T-helper 17 cell (primary cell): ENCODE data around the gene ANKRA2. TPM values are rescaled to one million over a fixed set of nuclear protein-coding genes. Genes with fewer than 3 reads are reported as not detected.

Experiments used
- ATAC-seq: fragments of 150-1000 bp; cut with Tn5 transposase; 2 replicates; pipeline ENCODE4 v1.10.0; 2021; ENCODE audit warnings: mild to moderate bottlenecking, moderate library complexity
- DNase-seq, 3 donors: peaks; one replicate each; pipeline versions ENCODE4 v3.0.0 to v3.0.0-alpha.2; 2020 to 2021
- H3K9me3 ChIP-seq: one replicate; pipeline ENCODE4 v1.7.0; 2013; ENCODE audit warnings: low read length, mild to moderate bottlenecking; ENCODE audit not compliant: control insufficient read depth, poor library complexity, severe bottlenecking
- H3K27ac Mint-ChIP-seq: one replicate; pipeline ENCODE4 v1.8.0; 2022; ENCODE audit warnings: mild to moderate bottlenecking, moderate library complexity, mixed read lengths
- H3K27me3 Mint-ChIP-seq: one replicate; pipeline ENCODE4 v1.8.0; 2022; ENCODE audit warnings: mixed read lengths
- H3K36me3 Mint-ChIP-seq: one replicate; pipeline ENCODE4 v1.8.0; 2022; ENCODE audit warnings: low read depth, mixed read lengths
- H3K4me1 Mint-ChIP-seq: one replicate; pipeline ENCODE4 v1.8.0; 2022; ENCODE audit warnings: mild to moderate bottlenecking, mixed read lengths
- H3K4me3 Mint-ChIP-seq: one replicate; pipeline ENCODE4 v1.8.0; 2022; ENCODE audit warnings: mild to moderate bottlenecking, moderate library complexity, mixed read lengths
- total RNA-seq, 4 donors: library from RNA in 2 of 4; stranded (reverse) in 2 of 4; gene quantifications; one replicate each; pipeline ENCODE4 v1.2.3 and lab custom pipeline; 2022 to 2026

ANKRA2 gene
- total RNA-seq, 2 donors from 2014 or later, result 28.1 to 34.5 TPM

- Mint-ChIP-seq H3K27ac (no peak overlapping the region), H3K4me3 (no peak overlapping the region), H3K4me1 (no peaks in the 10 kb centered on the region), H3K27me3 (peaks cover 12% of the 10 kb centered on the region), H3K36me3 (no peaks in the 10 kb centered on the region)
- DNase-seq (no peak), ATAC-seq (no peak)
- H3K9me3 ChIP-seq, result no peaks in the 10 kb centered on the region
Measured at GRCh38 chr5:73587923-73588322, 22.5 kb upstream of the ANKRA2 start.

GRCh38 chr5:73582285-73583145 lies 17.1 kb upstream of the ANKRA2 start:
- Mint-ChIP-seq H3K27me3 (no peaks in the 10 kb centered on the region), H3K4me3 (no peak overlapping the region), H3K36me3 (peaks cover 6% of the 10 kb centered on the region), H3K4me1 (no peaks in the 10 kb centered on the region), H3K27ac (no peak overlapping the region)
- ATAC-seq (no peak), DNase-seq (no peak)
- H3K9me3 ChIP-seq, result no peaks in the 10 kb centered on the region

GRCh38 chr5:73565969-73566547 lies 619 bp upstream of the ANKRA2 start:
- ATAC-seq, result no peak
- H3K36me3 Mint-ChIP-seq, result peaks cover 6% of the 10 kb centered on the region
- peak overlapping the region; percentile 99 for H3K4me3 Mint-ChIP-seq
- peaks cover 25% of the 10 kb centered on the region for H3K4me1 Mint-ChIP-seq
- H3K27me3 Mint-ChIP-seq, result no peaks in the 10 kb centered on the region
- no peaks in the 10 kb centered on the region for H3K9me3 ChIP-seq
- DNase-seq, result no peak
- peak overlapping the region; percentile 100 for H3K27ac Mint-ChIP-seq

- Mint-ChIP-seq H3K27me3 (no peaks in the 10 kb centered on the region), H3K4me3 (peak overlapping the region; percentile 99), H3K4me1 (peaks cover 27% of the 10 kb centered on the region), H3K27ac (peak overlapping the region; percentile 100), H3K36me3 (peaks cover 6% of the 10 kb centered on the region)
- no peaks in the 10 kb centered on the region for H3K9me3 ChIP-seq
- DNase-seq (no peak), ATAC-seq (no peak)
Measured at GRCh38 chr5:73564675-73565074, 764 bp downstream of the ANKRA2 start.

- H3K4me1 Mint-ChIP-seq, result peaks cover 27% of the 10 kb centered on the region
- H3K9me3 ChIP-seq, result no peaks in the 10 kb centered on the region
- DNase-seq, result no peak
- ATAC-seq, result no peak
- peak overlapping the region; percentile 100 for H3K27ac Mint-ChIP-seq
- no peaks in the 10 kb centered on the region for H3K27me3 Mint-ChIP-seq
- H3K4me3 Mint-ChIP-seq, result peak overlapping the region; percentile 99
- peaks cover 6% of the 10 kb centered on the region for H3K36me3 Mint-ChIP-seq
Measured at GRCh38 chr5:73564018-73564417, 1.4 kb downstream of the ANKRA2 start.

DNA sequence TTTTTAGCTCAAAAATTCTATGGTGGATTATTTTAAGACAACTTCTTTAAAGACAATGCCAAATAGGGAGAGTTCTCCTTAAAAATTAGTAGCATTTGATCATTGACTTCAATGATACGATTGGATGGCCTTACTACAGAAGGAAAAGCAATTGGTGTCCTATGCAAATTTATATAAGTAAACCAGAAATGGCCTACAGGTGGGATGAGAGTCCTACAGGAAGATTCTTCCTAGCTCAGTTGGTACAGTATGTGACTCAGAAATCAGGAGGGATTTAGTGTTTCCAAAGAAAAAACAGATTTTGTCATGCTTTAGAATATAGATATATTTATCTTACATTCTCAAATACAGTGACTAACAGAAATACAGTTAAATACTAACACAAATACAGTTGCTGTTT lies 6.5 kb downstream of the ANKRA2 start:
- no peak overlapping the region for H3K4me3 Mint-ChIP-seq
- H3K27me3 Mint-ChIP-seq, result no peaks in the 10 kb centered on the region
- H3K27ac Mint-ChIP-seq, result no peak overlapping the region
- no peak for DNase-seq
- no peak for ATAC-seq
- H3K36me3 Mint-ChIP-seq, result no peaks in the 10 kb centered on the region
- H3K9me3 ChIP-seq, result no peaks in the 10 kb centered on the region
- peaks cover 12% of the 10 kb centered on the region for H3K4me1 Mint-ChIP-seq

- no peak for ATAC-seq
- no peak for DNase-seq
- Mint-ChIP-seq H3K27ac (no peak overlapping the region), H3K27me3 (no peaks in the 10 kb centered on the region), H3K4me1 (peaks cover 2% of the 10 kb centered on the region), H3K36me3 (no peaks in the 10 kb centered on the region), H3K4me3 (no peak overlapping the region)
- no peaks in the 10 kb centered on the region for H3K9me3 ChIP-seq
Measured at GRCh38 chr5:73552642-73553041, 12.8 kb downstream of the ANKRA2 start.

GRCh38 chr5:73550016-73550415 lies 15.4 kb downstream of the ANKRA2 start:
- no peak overlapping the region for H3K27ac Mint-ChIP-seq
- H3K4me3 Mint-ChIP-seq, result no peak overlapping the region
- no peak for ATAC-seq
- peaks cover under 1% of the 10 kb centered on the region for H3K4me1 Mint-ChIP-seq
- no peak for DNase-seq
- no peaks in the 10 kb centered on the region for H3K36me3 Mint-ChIP-seq
- H3K27me3 Mint-ChIP-seq, result peaks cover 5% of the 10 kb centered on the region
- no peaks in the 10 kb centered on the region for H3K9me3 ChIP-seq

DNA sequence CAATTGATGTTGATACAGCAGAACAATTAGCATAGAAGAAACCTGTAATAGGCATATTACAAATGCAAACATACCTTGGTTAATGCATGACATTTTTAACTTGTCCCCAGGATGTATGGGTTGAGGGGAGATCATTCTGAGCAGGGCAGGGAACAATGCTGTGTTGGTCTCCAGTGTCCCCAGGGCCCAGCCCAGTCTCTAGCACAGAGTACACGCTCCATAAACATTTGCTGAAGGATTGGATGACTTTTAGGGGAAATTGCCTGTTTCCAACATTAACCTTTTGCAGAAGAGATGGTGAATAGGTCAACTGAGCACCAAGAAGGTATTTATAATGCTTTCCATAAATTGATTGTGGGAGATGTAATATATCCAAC lies 20.0 kb downstream of the ANKRA2 start:
- Mint-ChIP-seq H3K36me3 (peaks cover 3% of the 10 kb centered on the region), H3K4me3 (no peak overlapping the region), H3K4me1 (peaks cover 2% of the 10 kb centered on the region), H3K27me3 (peaks cover 40% of the 10 kb centered on the region), H3K27ac (no peak overlapping the region)
- no peaks in the 10 kb centered on the region for H3K9me3 ChIP-seq
- DNase-seq (no peak), ATAC-seq (no peak)

GRCh38 chr5:73544429-73545402 lies 20.7 kb downstream of the ANKRA2 start:
- peaks cover 46% of the 10 kb centered on the region for H3K27me3 Mint-ChIP-seq
- DNase-seq, result no peak
- H3K27ac Mint-ChIP-seq, result no peak overlapping the region
- peaks cover 2% of the 10 kb centered on the region for H3K4me1 Mint-ChIP-seq
- no peaks in the 10 kb centered on the region for H3K9me3 ChIP-seq
- no peak overlapping the region for H3K4me3 Mint-ChIP-seq
- ATAC-seq, result no peak
- H3K36me3 Mint-ChIP-seq, result peaks cover 3% of the 10 kb centered on the region

- H3K27me3 Mint-ChIP-seq, result peaks cover 56% of the 10 kb centered on the region
- H3K36me3 Mint-ChIP-seq, result peaks cover 3% of the 10 kb centered on the region
- ATAC-seq (no peak), DNase-seq (no peak)
- no peaks in the 10 kb centered on the region for H3K9me3 ChIP-seq
- H3K4me3 Mint-ChIP-seq, result no peak overlapping the region
- no peak overlapping the region for H3K27ac Mint-ChIP-seq
- peaks cover 2% of the 10 kb centered on the region for H3K4me1 Mint-ChIP-seq
Measured at GRCh38 chr5:73542020-73542419, 23.4 kb downstream of the ANKRA2 start.

GRCh38 chr5:73540192-73540591 lies 25.2 kb downstream of the ANKRA2 start:
- Mint-ChIP-seq H3K4me3 (no peak overlapping the region), H3K4me1 (peaks cover 4% of the 10 kb centered on the region), H3K36me3 (peaks cover 6% of the 10 kb centered on the region), H3K27me3 (peaks cover 57% of the 10 kb centered on the region), H3K27ac (no peak overlapping the region)
- no peak for ATAC-seq
- no peaks in the 10 kb centered on the region for H3K9me3 ChIP-seq
- DNase-seq, result no peak

GRCh38 chr5:73539730-73540129 lies 25.7 kb downstream of the ANKRA2 start:
- Mint-ChIP-seq H3K4me3 (no peak overlapping the region), H3K27ac (no peak overlapping the region), H3K36me3 (peaks cover 6% of the 10 kb centered on the region), H3K4me1 (peaks cover 4% of the 10 kb centered on the region), H3K27me3 (peaks cover 57% of the 10 kb centered on the region)
- ATAC-seq (no peak), DNase-seq (no peak)
- H3K9me3 ChIP-seq, result no peaks in the 10 kb centered on the region
